Neural progenitor cell (in vitro differentiated cells): ENCODE results near the gene QKI. TPM values are rescaled to one million over a fixed set of nuclear protein-coding genes. Genes with fewer than 3 reads are reported as not detected.

ENCODE experiments used
- DNase-seq: peaks from one replicate; pipeline ENCODE4 v3.0.0-alpha.2; 2016; ENCODE audit warnings: low spot score
- H2AFZ ChIP-seq: fragments of 200-600 bp; sonication (generic); replicated peaks from 2 replicates; pipeline ENCODE4 v1.6.1; 2016; ENCODE audit warnings: antibody characterized with exemption
- H3F3A ChIP-seq: fragments of 200-600 bp; sonication (generic); 2 replicates; pipeline ENCODE4 v1.6.1; 2016; ENCODE audit warnings: antibody characterized with exemption, low read depth
- H3K27ac ChIP-seq: fragments of 200-600 bp; sonication (generic); 2 replicates; pipeline ENCODE4 v1.5.1; 2016; ENCODE audit warnings: mild to moderate bottlenecking
- H3K27me3 ChIP-seq: fragments of 200-600 bp; sonication (generic); 2 replicates; pipeline ENCODE4 v1.6.1; 2016; ENCODE audit warnings: mild to moderate bottlenecking, moderate library complexity
- H3K36me3 ChIP-seq: fragments of 200-600 bp; sonication (generic); 2 replicates; pipeline ENCODE4 v1.5.1; 2016
- H3K4me1 ChIP-seq: fragments of 200-600 bp; sonication (generic); 2 replicates; pipeline ENCODE4 v1.6.1; 2016; ENCODE audit warnings: mixed run types
- H3K4me2 ChIP-seq: fragments of 200-600 bp; sonication (generic); 2 replicates; pipeline ENCODE4 v1.6.1; 2016
- H3K4me3 ChIP-seq: fragments of 200-600 bp; sonication (generic); 2 replicates; pipeline ENCODE4 v1.5.1; 2016
- H3K79me2 ChIP-seq: fragments of 200-600 bp; sonication (generic); 2 replicates; pipeline ENCODE4 v1.6.1; 2016; ENCODE audit warnings: low read depth
- H3K9ac ChIP-seq: fragments of 200-600 bp; sonication (generic); 2 replicates; pipeline ENCODE4 v1.6.1; 2016
- H3K9me3 ChIP-seq: fragments of 200-600 bp; sonication (generic); 2 replicates; pipeline ENCODE4 v1.5.1; 2016; ENCODE audit warnings: low read depth
- H4K20me1 ChIP-seq: fragments of 200-600 bp; sonication (generic); 2 replicates; pipeline ENCODE4 v1.6.1; 2016; ENCODE audit warnings: low read depth
- H3K27ac Mint-ChIP-seq: 3 replicates; pipeline ENCODE4 v1.8.0; 2021; ENCODE audit warnings: mixed read lengths
- H3K27me3 Mint-ChIP-seq: 2 replicates; pipeline ENCODE4 v1.8.0; 2022; ENCODE audit warnings: low read depth, mild to moderate bottlenecking, inconsistent platforms, moderate library complexity, mixed read lengths; ENCODE audit not compliant: insufficient read depth
- H3K36me3 Mint-ChIP-seq: 3 replicates; pipeline ENCODE4 v1.8.0; 2021; ENCODE audit warnings: mixed read lengths
- H3K4me1 Mint-ChIP-seq: 3 replicates; pipeline ENCODE4 v1.8.0; 2021; ENCODE audit warnings: mixed read lengths
- H3K4me3 Mint-ChIP-seq: 3 replicates; pipeline ENCODE4 v1.8.0; 2021; ENCODE audit warnings: mild to moderate bottlenecking, moderate library complexity, mixed read lengths
- H3K9me3 Mint-ChIP-seq: 3 replicates; pipeline ENCODE4 v1.8.0; 2020; ENCODE audit warnings: mixed read lengths
- CTCF ChIP-seq: fragments of 200-600 bp; sonication (generic); IDR thresholded peaks from 2 replicates; pipeline ENCODE4 v1.5.1; 2017; ENCODE audit warnings: antibody characterized with exemption, mild to moderate bottlenecking
- EZH2 ChIP-seq: fragments of 200-600 bp; sonication (generic); IDR thresholded peaks from 2 replicates; pipeline ENCODE4 v1.6.1; 2017; ENCODE audit warnings: antibody characterized with exemption, mild to moderate bottlenecking, moderate library complexity
- EZH2phosphoT487 ChIP-seq: fragments of 200-600 bp; sonication (generic); IDR thresholded peaks from 2 replicates; pipeline ENCODE4 v1.6.1; 2017; ENCODE audit warnings: antibody characterized with exemption
- total RNA-seq: library from RNA; depleted of rRNA; stranded (reverse); fragments of >200 nt; gene quantifications from 2 replicates; pipeline ENCODE4 v1.2.3, GENCODE V29; 2015; ENCODE audit warnings: low replicate concordance

The QKI gene
- total RNA-seq = 212 and 216 TPM in 2 replicates

DNA sequence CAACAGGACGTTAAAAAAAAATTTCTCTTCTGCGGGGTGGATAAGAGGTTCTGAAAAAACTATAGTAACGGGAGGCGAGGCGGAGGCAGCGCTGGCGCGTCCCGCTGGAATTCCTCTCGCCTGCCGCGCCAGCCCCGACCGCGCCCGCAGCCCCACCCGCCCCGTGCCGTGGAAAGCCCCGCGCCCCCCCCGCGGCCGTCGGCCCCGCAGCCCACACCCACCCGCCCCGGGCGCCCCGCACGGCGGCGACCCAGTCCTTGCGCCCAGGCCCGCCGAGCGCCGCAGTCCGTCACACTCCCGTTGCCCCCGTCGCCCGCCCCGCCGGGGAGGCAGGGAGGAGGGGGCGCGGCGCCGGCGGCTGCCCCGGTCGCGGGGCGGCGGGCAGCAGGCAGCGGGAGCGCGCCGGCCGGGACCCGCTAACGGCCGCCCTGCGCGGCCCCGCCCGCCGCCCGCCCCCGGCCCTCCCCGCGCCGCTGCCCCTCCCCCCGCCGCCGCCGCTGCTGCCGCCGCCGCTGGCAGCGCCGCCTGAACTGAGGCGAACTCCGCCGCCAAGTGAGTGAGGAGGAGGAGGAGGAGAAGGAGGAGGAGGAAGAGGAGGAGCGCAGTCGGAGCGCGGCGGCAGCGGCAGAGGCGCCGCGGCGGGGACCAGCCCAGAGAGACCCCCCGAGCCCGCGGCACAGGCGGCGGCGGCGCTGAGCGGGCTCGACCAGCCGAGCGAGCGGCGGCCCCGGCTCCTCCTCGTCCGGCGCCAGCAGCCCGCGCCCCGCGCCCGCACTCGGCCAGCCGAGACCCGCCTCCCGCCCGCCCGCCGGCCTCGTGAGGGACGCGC, at the start of gene QKI:
Gene QKI (plus strand): TSS at position 602 of the 829 bp plus-strand sequence. CDS start 476 bp downstream, outside the sequence.
- Histone ChIP-seq H3K36me3 (no peaks in the 10 kb centered on the region), H3K4me3 (peak within 1 kb of the TSS; percentile 92), H2AFZ (peak within 1 kb of the TSS; percentile 40), H3K4me1 (peaks cover 31% of the 10 kb centered on the region), H3K9me3 (no peaks in the 10 kb centered on the region), H3K9ac (peak within 1 kb of the TSS; percentile 72), H3K27me3 (no peaks in the 10 kb centered on the region), H3K79me2 (peaks cover 64% of the 10 kb centered on the region), H3F3A (peaks cover 13% of the 10 kb centered on the region), H4K20me1 (peaks cover 35% of the 10 kb centered on the region), H3K27ac (peak within 1 kb of the TSS; percentile 88), H3K4me2 (peak within 1 kb of the TSS; percentile 96)
- Mint-ChIP-seq H3K36me3 (peaks cover 11% of the 10 kb centered on the region), H3K27ac (peak within 1 kb of the TSS; percentile 66), H3K4me1 (peaks cover 21% of the 10 kb centered on the region), H3K4me3 (peak within 1 kb of the TSS; percentile 91), H3K9me3 (peaks cover 12% of the 10 kb centered on the region), H3K27me3 (peaks cover 5% of the 10 kb centered on the region)
- TF ChIP-seq CTCF = no peak
- peak; percentile 91 for DNase-seq

- Histone ChIP-seq H3K27me3 (no peaks in the 10 kb centered on the region), H3K27ac (no peak overlapping the region), H3K9ac (no peak overlapping the region), H3K79me2 (no peaks in the 10 kb centered on the region), H3K9me3 (no peaks in the 10 kb centered on the region), H2AFZ (no peak overlapping the region), H3F3A (no peaks in the 10 kb centered on the region), H3K36me3 (no peaks in the 10 kb centered on the region), H4K20me1 (no peaks in the 10 kb centered on the region), H3K4me3 (no peak overlapping the region), H3K4me1 (no peaks in the 10 kb centered on the region), H3K4me2 (no peak overlapping the region)
- Mint-ChIP-seq H3K36me3 (no peaks in the 10 kb centered on the region), H3K4me1 (peaks cover 26% of the 10 kb centered on the region), H3K27ac (no peak overlapping the region), H3K4me3 (no peak overlapping the region), H3K9me3 (no peaks in the 10 kb centered on the region), H3K27me3 (peaks cover 4% of the 10 kb centered on the region)
- TF ChIP-seq EZH2 (no peak), CTCF (no peak), EZH2phosphoT487 (no peak)
- DNase-seq = no peak
Observed at GRCh38 chr6:163366288-163366687, 48.2 kb upstream of the QKI start.

- DNase-seq = no peak
- Histone ChIP-seq H3K4me2 (no peak overlapping the region), H4K20me1 (no peaks in the 10 kb centered on the region), H3K9ac (no peak overlapping the region), H3K4me3 (no peak overlapping the region), H3K4me1 (no peaks in the 10 kb centered on the region), H3K36me3 (no peaks in the 10 kb centered on the region), H3K27me3 (no peaks in the 10 kb centered on the region), H3K9me3 (no peaks in the 10 kb centered on the region), H3K79me2 (no peaks in the 10 kb centered on the region), H3K27ac (no peak overlapping the region), H3F3A (no peaks in the 10 kb centered on the region), H2AFZ (no peak overlapping the region)
- Mint-ChIP-seq H3K4me3 (no peak overlapping the region), H3K27ac (peak overlapping the region; percentile 42), H3K36me3 (no peaks in the 10 kb centered on the region), H3K27me3 (peaks cover 6% of the 10 kb centered on the region), H3K4me1 (peaks cover 18% of the 10 kb centered on the region), H3K9me3 (no peaks in the 10 kb centered on the region)
- no peak for TF ChIP-seq CTCF
- no peak for TF ChIP-seq EZH2
- no peak for TF ChIP-seq EZH2phosphoT487
Observed at GRCh38 chr6:163367497-163368183, 46.9 kb upstream of the QKI start.
